Measurements from ENCODE around the gene CCDC201.

GRCh38 chr7:45893374-45893995 lies 20.6 kb upstream of the CCDC201 start:
- no peak for TF ChIP-seq MYC (IDR thresholded peaks at IDR 0.05; ENCODE audit: low read depth, low read length)
- no peak for TF ChIP-seq MAX (IDR thresholded peaks at IDR 0.05; ENCODE audit: low read depth, low read length)
